SK-N-MC (cell line): ENCODE data around the gene RTN3.

Experiments
- EZH2 ChIP-seq: fragments of 200-600 bp; sonication (generic); IDR thresholded peaks from one replicate; pipeline ENCODE4 v1.6.1; 2017; ENCODE audit warnings: antibody characterized with exemption
- POLR2AphosphoS5 ChIP-seq: IDR thresholded peaks from 2 replicates; pipeline ENCODE4 v1.6.1; 2012; ENCODE audit warnings: mild to moderate bottlenecking, low read depth, low read length, borderline replicate concordance

- TF ChIP-seq EZH2 (no peak), POLR2AphosphoS5 (no peak)
Measured at GRCh38 chr11:63672156-63672463, 9.2 kb upstream of the RTN3 start.
